ENCODE measurements around the gene POMC.

POMC gene

GRCh38 chr2:25112113-25112512, 56.3 kb downstream of the POMC start:
- no peaks in the 10 kb centered on the region for H3K27me3 ChIP-seq (ENCODE audit: control insufficient read depth, insufficient read depth, low read length)
- no peaks in the 10 kb centered on the region for H3K36me3 ChIP-seq (ENCODE audit: control insufficient read depth, low read depth, low read length)
- no peak overlapping the region for H3K4me3 ChIP-seq (ENCODE audit: low read length)
- no peaks in the 10 kb centered on the region for H3K9me3 ChIP-seq (ENCODE audit: control insufficient read depth, low read depth, low read length)
- H3K9ac ChIP-seq (ENCODE audit: low read length): no peak overlapping the region
- no peak overlapping the region for H3K27ac ChIP-seq (ENCODE audit: low read length)
- H3K4me1 ChIP-seq (ENCODE audit: control insufficient read depth, low read depth, low read length): no peaks in the 10 kb centered on the region
